Measurements from ENCODE around the gene MIOS.

DNA sequence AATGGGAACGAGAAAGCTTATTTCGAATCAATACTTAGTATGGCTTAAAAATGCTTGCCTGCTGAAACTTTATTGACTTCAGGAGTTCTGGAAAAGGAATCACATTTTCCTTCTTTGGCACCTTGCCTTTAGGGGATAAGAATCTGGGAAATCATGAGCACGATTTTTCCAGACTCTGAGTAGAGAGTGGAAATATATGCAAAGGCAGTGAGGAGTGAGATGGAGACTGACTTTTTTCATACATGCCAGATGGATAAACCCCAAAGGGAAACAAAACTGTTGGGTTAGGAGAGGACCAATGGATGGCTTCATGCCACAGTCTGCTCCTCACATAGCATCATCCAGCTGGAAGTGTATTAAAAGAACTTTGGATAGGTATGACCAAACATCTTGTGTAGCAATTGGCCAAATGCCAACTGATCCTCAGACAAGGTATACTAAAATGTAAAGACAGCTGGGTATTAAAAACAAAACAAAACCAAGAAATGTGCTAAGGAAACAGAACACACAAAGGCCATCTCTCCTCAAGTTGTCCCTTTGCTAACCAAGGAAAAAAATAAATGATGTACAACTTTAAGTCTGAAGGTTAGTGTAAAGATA lies 32.8 kb upstream of the MIOS start:
- TF ChIP-seq, protein P1, sequence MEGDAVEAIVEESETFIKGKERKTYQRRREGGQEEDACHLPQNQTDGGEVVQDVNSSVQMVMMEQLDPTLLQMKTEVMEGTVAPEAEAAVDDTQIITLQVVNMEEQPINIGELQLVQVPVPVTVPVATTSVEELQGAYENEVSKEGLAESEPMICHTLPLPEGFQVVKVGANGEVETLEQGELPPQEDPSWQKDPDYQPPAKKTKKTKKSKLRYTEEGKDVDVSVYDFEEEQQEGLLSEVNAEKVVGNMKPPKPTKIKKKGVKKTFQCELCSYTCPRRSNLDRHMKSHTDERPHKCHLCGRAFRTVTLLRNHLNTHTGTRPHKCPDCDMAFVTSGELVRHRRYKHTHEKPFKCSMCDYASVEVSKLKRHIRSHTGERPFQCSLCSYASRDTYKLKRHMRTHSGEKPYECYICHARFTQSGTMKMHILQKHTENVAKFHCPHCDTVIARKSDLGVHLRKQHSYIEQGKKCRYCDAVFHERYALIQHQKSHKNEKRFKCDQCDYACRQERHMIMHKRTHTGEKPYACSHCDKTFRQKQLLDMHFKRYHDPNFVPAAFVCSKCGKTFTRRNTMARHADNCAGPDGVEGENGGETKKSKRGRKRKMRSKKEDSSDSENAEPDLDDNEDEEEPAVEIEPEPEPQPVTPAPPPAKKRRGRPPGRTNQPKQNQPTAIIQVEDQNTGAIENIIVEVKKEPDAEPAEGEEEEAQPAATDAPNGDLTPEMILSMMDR (IDR thresholded peaks at IDR 0.05) = no peak
- no peak for TF ChIP-seq POLR2A (IDR thresholded peaks at IDR 0.05)
